HG03196 (cell line): ENCODE results near the gene VPS13D.

ENCODE experiments used
- ATAC-seq: cut with Tn5 transposase; IDR thresholded peaks from one replicate; pipeline ENCODE4 v1.9.1; 2021; ENCODE audit not compliant: unreplicated experiment

Gene VPS13D

GRCh38 chr1:12480748-12481362 lies 251.0 kb downstream of the VPS13D start:
- ATAC-seq, result no peak

DNA sequence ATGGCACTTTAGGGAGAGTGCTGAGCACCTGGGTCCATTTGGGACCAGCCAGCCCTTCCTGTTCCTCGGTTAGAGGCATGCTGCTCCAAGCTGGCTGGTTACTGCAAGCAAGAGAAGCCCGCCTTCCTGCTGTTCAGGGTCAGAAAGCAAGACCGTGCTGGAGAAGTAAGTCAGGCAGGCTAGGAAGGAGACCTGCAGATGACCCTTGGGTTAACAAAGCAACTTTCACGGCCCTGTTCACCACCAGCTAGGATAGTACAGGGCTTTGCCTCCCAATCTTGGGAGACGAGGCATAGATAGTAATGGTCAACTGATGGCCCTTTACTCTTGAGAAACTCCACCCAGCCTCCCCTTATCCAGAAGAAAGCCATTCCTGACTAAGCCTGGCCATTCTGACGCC lies 252.1 kb downstream of the VPS13D start:
- ATAC-seq, result no peak

GRCh38 chr1:12482988-12483387 lies 253.2 kb downstream of the VPS13D start:
- ATAC-seq, result no peak

- no peak for ATAC-seq
Measured at GRCh38 chr1:12485231-12486058, 255.6 kb downstream of the VPS13D start.

DNA sequence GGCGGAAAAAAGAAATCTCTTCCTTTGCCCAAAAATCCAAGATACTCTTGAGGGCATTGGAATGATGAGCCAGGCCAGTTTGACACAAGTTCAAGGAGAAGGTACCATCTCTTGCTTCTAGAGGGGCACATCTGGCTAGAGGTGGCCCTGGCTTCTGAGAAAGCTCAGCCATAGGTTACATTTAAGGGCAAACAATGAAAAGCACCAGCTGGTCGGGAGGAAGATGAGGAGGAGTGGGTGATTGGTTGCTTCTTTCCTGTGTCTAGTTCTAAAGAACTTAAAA lies 256.2 kb downstream of the VPS13D start:
- no peak for ATAC-seq

GRCh38 chr1:12486401-12487005 lies 256.7 kb downstream of the VPS13D start:
- no peak for ATAC-seq

DNA sequence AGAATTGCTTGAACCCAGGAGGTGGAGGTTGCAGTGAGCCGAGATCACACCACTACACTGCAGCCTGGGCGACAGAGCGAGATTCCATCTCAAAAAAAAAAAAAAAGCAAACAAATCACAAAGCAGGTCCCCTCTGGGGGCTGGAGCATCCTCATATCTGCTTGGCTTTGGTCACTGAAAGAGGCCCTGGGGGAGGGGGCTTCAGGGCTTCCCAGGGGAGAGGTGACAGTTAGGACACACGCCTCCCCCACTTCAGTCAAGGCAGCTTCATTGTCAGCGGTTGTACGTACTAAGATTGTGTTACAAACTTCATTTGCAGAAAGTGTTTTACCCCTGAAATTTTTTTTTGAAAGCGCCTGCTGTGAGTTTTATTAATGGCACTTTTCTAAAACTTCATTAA lies 257.7 kb downstream of the VPS13D start:
- ATAC-seq, result no peak

GRCh38 chr1:12488666-12489354 lies 259.0 kb downstream of the VPS13D start:
- no peak for ATAC-seq

- no peak for ATAC-seq
Measured at GRCh38 chr1:12490532-12491142, 260.8 kb downstream of the VPS13D start.

- ATAC-seq, result no peak
Measured at GRCh38 chr1:12491656-12492055, 261.8 kb downstream of the VPS13D start.

GRCh38 chr1:12495725-12496124 lies 265.9 kb downstream of the VPS13D start:
- ATAC-seq, result no peak

DNA sequence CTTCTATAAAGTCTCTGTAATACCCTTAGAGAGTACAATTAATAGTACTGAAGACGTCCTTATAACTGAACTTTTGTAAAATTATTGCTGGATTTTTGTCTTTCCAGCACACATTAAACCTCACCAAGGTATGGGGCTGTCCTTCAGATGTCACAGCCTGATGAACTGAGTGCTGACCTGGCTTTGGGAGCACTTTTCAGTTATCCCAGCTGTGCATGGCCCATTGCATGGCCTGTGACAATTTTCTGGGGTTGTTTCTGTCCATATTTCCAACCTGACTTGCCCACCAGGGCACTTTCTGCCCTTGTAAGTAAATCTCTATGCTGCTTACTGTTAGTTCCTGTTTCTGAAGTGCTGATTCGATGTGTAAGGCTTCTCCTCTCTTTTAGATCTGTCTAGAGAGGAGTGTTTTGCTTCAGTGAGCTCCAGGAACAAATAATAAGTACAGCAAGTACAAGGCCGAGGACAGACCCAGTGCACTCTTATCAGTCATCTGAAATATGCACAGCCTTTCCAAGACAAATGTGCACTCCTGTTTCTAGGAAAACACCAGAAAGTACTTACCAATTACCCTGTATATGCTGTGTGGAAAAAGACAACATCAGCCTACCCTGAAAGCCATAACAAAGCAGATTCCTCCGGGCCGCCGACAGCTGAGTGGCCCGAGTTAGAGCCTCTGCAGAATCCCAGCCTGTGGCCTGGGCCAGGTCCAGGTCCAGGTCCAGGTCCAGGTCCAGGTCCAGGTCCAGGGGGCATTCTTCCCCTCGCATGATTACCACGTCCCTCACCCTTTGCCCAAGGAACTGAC lies 266.5 kb downstream of the VPS13D start:
- ATAC-seq, result no peak

GRCh38 chr1:12499539-12500240 lies 269.9 kb downstream of the VPS13D start:
- no peak for ATAC-seq

GRCh38 chr1:12501661-12502060 lies 271.8 kb downstream of the VPS13D start:
- no peak for ATAC-seq

DNA sequence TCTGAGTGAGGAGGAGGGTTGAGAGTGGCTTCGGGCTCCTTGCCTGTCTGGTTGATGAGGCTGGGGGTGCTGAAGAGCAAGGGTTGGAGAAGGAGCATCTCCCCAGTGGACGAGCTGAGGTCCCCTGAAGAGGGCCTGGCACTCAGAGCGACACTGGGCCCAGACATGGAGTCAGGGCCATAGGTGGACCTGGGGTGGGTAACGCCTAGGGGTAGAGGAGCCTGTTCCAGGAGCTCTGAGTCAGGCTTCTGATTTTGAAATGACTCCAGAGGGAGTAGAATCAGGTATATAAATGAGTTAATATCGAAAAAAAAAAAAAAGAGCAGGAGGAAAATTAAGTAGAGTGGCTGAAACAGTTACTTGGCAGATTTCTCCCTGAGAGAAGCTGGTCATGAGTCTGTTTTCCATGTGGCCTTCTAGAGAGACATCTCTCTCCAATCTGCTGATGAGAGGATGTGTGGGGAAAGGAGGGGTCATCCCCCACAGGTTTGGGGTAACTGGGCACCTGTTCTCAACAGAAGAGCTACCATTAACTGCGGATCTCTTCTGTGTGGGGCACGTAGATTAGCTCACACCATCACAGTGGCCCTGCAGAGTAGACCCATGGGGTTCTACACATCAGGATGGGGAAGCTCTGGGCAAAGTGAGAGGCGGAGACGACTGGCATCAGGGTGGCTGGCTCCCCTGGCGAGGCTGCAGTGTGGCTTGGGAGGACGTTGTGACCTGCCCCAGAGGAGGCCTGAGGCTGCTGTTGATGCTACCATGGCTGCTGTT lies 272.7 kb downstream of the VPS13D start:
- ATAC-seq, result no peak

- no peak for ATAC-seq
Measured at GRCh38 chr1:12503709-12504108, 273.9 kb downstream of the VPS13D start.

DNA sequence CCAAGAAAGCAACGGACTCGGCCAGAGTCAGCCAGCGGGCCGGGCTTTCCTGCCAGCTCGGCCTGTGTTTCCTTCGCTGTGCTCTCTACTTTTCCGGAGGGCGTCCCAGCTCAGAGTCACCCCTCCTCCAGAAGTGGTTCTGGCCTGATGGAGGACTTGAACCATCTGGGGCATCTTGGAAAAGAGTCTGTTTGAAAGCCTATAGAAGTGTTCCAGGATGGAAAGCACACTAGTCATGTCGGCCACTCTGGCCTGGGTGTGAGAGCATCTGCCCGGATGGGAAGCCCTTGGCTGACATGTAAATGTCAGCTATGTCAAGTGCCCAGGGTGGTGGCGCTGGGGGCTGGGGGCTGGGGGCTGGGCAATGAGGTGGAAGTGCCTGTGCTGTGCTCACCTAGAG lies 274.8 kb downstream of the VPS13D start:
- no peak for ATAC-seq

DNA sequence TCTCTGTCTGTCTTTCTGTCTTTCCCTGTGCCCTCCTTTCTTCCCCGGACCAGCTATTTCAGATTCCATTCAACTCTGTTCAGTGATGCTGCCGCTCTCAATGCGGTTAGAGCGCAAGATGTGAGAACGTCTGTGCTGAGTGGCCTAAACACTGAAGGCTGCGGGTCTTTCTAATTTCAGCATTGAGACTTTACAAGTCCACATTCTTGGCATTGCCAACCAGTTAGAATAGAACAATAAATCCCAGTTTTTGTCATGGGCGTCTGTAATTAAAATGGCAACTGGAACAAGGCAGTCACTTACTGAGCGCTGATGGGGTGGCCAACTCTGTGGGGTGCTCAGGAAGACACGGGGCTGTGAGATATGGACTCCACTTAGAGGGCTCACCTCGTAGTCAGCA lies 275.4 kb downstream of the VPS13D start:
- ATAC-seq, result no peak

GRCh38 chr1:12505639-12506280 lies 275.9 kb downstream of the VPS13D start:
- no peak for ATAC-seq
